Muscle layer of colon (tissue), 2 donors: Measurements from ENCODE around the gene NGDN.
"Not testable (repeated sequence)": the region's sequence is repeated elsewhere in the genome, so short reads cannot be mapped to it uniquely, and the experiment has no call there.

Source experiments
- H3K27ac ChIP-seq: one replicate; pipeline ENCODE4 v1.7.0; 2013; ENCODE audit warnings: low read depth, mild to moderate bottlenecking, low read length, moderate library complexity
- H3K27me3 ChIP-seq, 2 donors: one replicate each; pipeline ENCODE4 v1.7.0; 2013; ENCODE audit warnings: low read length in 2 of 2, mild to moderate bottlenecking in 2 of 2; ENCODE audit not compliant: insufficient read depth in 2 of 2, control insufficient read depth in 1 of 2
- H3K36me3 ChIP-seq: one replicate; pipeline ENCODE4 v1.7.0; 2013; ENCODE audit warnings: mild to moderate bottlenecking, low read length; ENCODE audit not compliant: insufficient read depth
- H3K4me1 ChIP-seq: one replicate; pipeline ENCODE4 v1.7.0; 2013; ENCODE audit warnings: mild to moderate bottlenecking, low read length; ENCODE audit not compliant: insufficient read depth
- H3K4me3 ChIP-seq, 2 donors: one replicate each; pipeline ENCODE4 v1.7.0; 2013; ENCODE audit warnings: low read length in 2 of 2, low read depth in 1 of 2, mild to moderate bottlenecking in 1 of 2, moderate library complexity in 1 of 2
- H3K9ac ChIP-seq: one replicate; pipeline ENCODE4 v1.7.0; 2013; ENCODE audit warnings: low read length
- H3K9me3 ChIP-seq: one replicate; pipeline ENCODE4 v1.7.0; 2013; ENCODE audit warnings: mild to moderate bottlenecking, low read length
- donor health status: abdominal sarcoma.
- donor health status: Adenocarcinoma of cecum.

The NGDN gene

GRCh38 chr14:23469127-23469905 lies at the start of gene NGDN:
NGDN (plus strand) TSS chr14:23469703; CDS start chr14:23469716, 13 bp downstream.
- no peaks in the 10 kb centered on the region for H3K27me3 ChIP-seq
- H3K27ac ChIP-seq = peak within 1 kb of the TSS; percentile 84
- H3K4me3 ChIP-seq = peak within 1 kb of the TSS; percentile 92 to 99
- H3K4me1 ChIP-seq = peaks cover 18% of the 10 kb centered on the region
- H3K9me3 ChIP-seq = no peaks in the 10 kb centered on the region
- peaks cover 25% of the 10 kb centered on the region for H3K36me3 ChIP-seq
- H3K9ac ChIP-seq = peak within 1 kb of the TSS; percentile 81

DNA sequence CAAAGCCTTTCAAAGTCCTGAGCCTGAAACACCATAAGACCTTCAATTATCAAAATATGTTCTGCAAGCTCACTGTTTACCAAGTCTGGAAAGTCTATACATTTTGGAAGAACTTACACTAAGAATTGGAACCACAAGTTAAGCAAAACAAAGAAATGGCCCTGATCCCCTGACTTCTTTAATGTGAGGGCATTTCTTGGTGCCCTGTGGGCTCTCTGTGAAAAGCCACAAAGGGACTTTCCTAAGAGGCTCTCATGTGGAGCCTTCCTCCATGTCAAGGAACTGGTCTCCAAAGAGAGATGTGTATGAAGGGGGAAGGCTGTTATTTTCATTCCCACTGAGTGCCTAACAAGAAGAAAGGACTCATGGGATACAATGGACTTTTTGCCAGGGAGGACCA lies 47.9 kb upstream of the NGDN start:
- H3K27me3 ChIP-seq = no peaks in the 10 kb centered on the region
- no peak overlapping the region for H3K4me3 ChIP-seq
- H3K27ac ChIP-seq = no peak overlapping the region
- no peaks in the 10 kb centered on the region for H3K9me3 ChIP-seq
- no peak overlapping the region for H3K9ac ChIP-seq
- H3K4me1 ChIP-seq = no peaks in the 10 kb centered on the region
- H3K36me3 ChIP-seq = no peaks in the 10 kb centered on the region

GRCh38 chr14:23423657-23424056 lies 45.8 kb upstream of the NGDN start:
- no peaks in the 10 kb centered on the region for H3K9me3 ChIP-seq
- H3K4me1 ChIP-seq = no peaks in the 10 kb centered on the region
- H3K36me3 ChIP-seq = no peaks in the 10 kb centered on the region
- H3K27me3 ChIP-seq = no peaks in the 10 kb centered on the region
- no peak overlapping the region for H3K4me3 ChIP-seq
- H3K9ac ChIP-seq = no peak overlapping the region
- no peak overlapping the region for H3K27ac ChIP-seq

DNA sequence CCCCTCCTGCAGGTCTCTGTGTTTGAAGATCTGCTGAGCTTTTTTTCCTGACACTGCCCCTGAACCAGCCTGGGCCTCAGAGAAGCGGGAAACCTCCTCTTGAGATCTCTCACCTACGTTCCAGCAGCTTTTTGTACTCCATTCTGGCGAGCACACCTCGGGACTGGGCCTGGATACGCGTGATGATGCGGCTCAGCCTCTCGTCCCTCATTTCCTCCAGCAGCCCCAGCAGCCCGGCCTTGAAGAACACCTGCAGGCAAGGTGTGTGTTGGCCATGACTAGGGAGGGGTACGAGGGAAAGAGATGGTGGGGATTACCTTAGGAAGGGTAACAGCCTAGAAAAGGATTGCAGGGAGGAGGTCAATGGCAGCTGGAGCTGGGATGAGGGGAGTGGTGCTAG lies 44.3 kb upstream of the NGDN start:
- Histone ChIP-seq H3K27me3 (no peaks in the 10 kb centered on the region), H3K4me3 (no peak overlapping the region), H3K36me3 (no peaks in the 10 kb centered on the region), H3K27ac (no peak overlapping the region), H3K9me3 (no peaks in the 10 kb centered on the region), H3K9ac (no peak overlapping the region), H3K4me1 (no peaks in the 10 kb centered on the region)

GRCh38 chr14:23425798-23426197 lies 43.7 kb upstream of the NGDN start:
- not testable (repeated sequence) for H3K9me3 ChIP-seq, H3K27ac ChIP-seq, H3K27me3 ChIP-seq, H3K36me3 ChIP-seq, H3K4me1 ChIP-seq, H3K9ac ChIP-seq, H3K4me3 ChIP-seq

DNA sequence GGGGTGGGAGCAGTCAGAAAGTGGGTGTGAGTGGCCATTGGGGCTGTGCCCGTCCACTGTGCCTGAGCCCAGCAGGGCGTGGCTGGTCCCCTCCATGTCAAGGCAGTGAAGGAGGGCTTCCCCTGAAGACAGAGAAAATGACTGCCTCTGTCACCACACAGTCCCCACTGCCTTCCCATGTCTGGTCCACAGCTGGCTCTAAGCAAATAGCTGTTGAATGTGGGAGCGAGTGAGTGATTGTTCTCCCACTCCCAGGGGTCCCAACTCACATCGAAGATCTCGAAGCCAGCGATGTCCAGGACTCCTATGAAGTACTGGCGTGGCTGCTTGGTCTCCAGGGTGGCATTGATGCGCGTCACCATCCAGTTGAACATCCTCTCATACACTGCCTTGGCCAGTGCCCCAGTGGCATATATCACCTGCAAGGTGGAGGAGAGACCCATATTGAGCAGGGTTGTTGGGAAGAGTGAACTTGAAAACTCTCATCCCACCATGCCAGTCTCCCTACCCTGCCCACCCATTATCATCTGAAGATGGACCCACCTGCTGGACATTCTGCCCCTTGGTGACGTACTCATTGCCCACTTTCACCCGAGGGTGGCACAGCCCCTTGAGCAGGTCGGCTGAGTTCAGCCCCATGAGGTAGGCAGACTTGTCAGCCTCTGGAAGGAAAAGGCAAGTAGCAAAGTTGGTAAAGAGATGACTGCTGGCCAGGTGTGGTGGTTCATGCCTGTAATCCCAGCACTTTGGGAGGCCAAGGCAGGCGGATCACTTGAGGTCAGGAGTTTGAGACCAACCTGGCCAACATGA lies 40.6 kb upstream of the NGDN start:
- H3K36me3 ChIP-seq = no peaks in the 10 kb centered on the region
- no peak overlapping the region for H3K4me3 ChIP-seq
- H3K4me1 ChIP-seq = no peaks in the 10 kb centered on the region
- no peaks in the 10 kb centered on the region for H3K27me3 ChIP-seq
- H3K9me3 ChIP-seq = no peaks in the 10 kb centered on the region
- no peak overlapping the region for H3K27ac ChIP-seq
- no peak overlapping the region for H3K9ac ChIP-seq

DNA sequence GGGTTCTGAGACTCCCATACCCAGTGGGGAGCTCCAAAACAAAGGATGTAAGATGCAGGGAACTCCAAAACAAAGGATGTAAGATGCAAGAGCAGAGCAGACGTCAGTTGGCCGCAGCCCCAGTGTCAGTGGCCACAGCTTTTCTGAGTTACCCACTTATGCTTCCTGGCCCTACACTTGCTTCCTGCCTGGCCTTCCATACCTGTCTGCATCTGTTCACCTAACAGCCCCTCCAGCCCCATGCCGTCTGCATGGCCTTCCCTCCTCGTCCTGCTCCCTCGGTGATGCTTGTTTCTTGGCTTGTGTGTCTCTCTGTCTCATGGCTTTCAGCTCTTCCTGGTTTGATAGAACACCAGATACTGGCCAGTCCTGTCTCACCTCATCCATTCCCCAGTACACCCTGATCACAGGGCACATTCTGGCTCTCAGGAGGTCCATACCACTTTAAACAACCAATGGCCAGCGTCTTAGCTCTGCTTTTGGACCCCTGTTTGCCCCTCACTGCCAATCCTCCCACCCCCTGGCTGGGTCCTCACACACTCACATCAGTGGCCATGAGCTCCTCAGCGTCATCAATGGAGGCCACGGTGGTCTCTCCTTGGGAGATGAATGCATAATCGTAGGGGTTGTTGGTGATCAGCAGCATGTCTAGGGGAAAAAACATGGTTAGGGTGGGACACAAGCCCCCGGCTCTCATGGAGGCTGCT lies 39.3 kb upstream of the NGDN start:
- Histone ChIP-seq H3K9me3 (no peaks in the 10 kb centered on the region), H3K27me3 (no peaks in the 10 kb centered on the region), H3K4me1 (no peaks in the 10 kb centered on the region), H3K9ac (no peak overlapping the region), H3K36me3 (no peaks in the 10 kb centered on the region), H3K27ac (no peak overlapping the region), H3K4me3 (no peak overlapping the region)

DNA sequence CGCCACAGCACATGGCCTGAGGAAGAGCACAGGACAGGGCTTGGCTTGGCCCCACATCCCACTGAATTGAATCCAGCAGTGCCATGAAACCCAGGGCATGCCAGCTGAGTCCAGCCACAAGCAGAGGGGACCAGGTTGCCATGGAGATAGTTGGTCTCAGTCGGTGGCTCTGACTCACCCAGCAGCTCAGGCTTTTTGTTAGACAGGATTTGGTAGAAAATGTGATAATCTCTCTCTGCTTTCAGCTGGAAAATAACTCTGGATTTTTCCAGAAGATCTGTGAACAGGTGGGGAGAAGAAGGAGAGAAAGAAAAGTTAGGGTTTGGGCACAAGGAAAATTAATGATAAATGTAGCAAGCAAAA lies 38.8 kb upstream of the NGDN start:
- H3K9me3 ChIP-seq = no peaks in the 10 kb centered on the region
- H3K36me3 ChIP-seq = no peaks in the 10 kb centered on the region
- H3K4me1 ChIP-seq = no peaks in the 10 kb centered on the region
- no peak overlapping the region for H3K27ac ChIP-seq
- H3K9ac ChIP-seq = no peak overlapping the region
- no peak overlapping the region for H3K4me3 ChIP-seq
- no peaks in the 10 kb centered on the region for H3K27me3 ChIP-seq

GRCh38 chr14:23431486-23431885 lies 38.0 kb upstream of the NGDN start:
- H3K9ac ChIP-seq = no peak overlapping the region
- no peaks in the 10 kb centered on the region for H3K9me3 ChIP-seq
- H3K27me3 ChIP-seq = no peaks in the 10 kb centered on the region
- no peak overlapping the region for H3K27ac ChIP-seq
- no peak overlapping the region for H3K4me3 ChIP-seq
- no peaks in the 10 kb centered on the region for H3K36me3 ChIP-seq
- H3K4me1 ChIP-seq = no peaks in the 10 kb centered on the region

DNA sequence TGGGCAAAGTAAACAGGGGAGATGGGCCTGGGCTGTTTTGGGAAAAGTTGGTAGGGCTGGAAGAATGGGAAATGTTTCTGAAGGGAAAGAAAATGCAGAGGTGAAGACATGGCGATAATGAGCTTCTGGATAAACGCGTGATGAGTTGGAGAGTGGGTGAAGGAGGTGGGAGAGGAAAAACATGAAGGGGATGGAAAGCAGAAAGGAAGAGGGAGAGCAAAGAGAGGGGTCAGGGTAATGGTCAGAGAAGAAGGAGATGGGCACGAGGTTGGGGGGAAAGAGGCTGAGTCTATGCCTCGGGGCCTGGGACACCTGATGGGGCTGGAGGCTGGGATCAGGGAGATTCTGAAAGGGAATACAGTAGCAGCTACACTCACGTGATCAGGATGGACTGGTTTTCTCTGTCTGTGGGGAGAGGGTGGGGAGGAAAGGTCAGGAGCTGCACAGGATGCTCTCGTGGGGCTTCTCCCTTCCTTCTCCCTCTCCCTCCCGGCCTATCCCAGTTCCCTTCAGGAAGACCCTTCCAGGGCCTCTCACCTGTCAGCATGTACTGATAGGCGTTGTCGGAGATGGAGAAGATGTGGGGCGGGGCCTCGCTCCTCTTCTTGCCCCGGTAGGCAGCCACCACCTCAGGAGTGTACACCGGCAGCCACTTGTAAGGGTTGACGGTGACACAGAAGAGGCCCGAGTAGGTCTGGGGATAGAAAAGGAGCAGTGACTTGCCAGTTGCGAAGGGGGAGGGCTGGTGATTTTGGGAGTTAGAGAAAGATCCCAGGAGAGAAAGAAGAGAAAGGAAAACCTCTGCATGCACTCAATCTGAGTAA lies 37.2 kb upstream of the NGDN start:
- Histone ChIP-seq H3K9ac (no peak overlapping the region), H3K27me3 (no peaks in the 10 kb centered on the region), H3K36me3 (no peaks in the 10 kb centered on the region), H3K9me3 (no peaks in the 10 kb centered on the region), H3K4me1 (no peaks in the 10 kb centered on the region), H3K27ac (no peak overlapping the region), H3K4me3 (no peak overlapping the region)

DNA sequence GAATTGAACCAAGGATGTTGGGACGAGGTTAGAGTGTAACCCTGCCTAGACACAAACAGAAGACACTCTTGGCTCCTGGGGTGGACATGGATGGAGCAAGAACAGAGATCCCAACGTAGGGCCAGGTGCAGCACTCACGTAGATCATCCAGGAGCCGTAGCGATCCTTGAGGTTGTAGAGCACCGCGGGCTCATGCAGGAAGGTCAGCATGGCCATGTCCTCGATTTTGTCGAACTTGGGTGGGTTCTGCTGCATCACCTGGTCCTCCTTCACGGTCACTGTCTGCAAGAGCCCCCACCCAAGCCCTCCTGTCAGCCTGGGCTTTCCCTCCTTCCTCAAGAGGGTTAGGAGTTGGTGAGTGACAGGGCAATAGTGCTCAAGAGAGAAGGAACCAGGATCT lies 36.6 kb upstream of the NGDN start:
- H3K36me3 ChIP-seq = no peaks in the 10 kb centered on the region
- no peaks in the 10 kb centered on the region for H3K27me3 ChIP-seq
- no peak overlapping the region for H3K4me3 ChIP-seq
- H3K27ac ChIP-seq = no peak overlapping the region
- H3K4me1 ChIP-seq = peaks cover 4% of the 10 kb centered on the region
- H3K9ac ChIP-seq = no peak overlapping the region
- no peaks in the 10 kb centered on the region for H3K9me3 ChIP-seq
